Peyer's patch (tissue), 4 donors: ENCODE results near the gene LSM12.

Experiments
- CTCF ChIP-seq, 6 experiments: fragments of 450-650 bp in 4 of 6; fragments of 200-600 bp in 2 of 6; sonication (generic) in 1 of 6; IDR thresholded peaks; one replicate each; pipeline ENCODE4 v1.5.1; 2017 to 2019; ENCODE audit warnings: antibody characterized with exemption in 6 of 6, mild to moderate bottlenecking in 3 of 6, moderate library complexity in 1 of 6
- POLR2A ChIP-seq, 2 donors: fragments of 450-650 bp; IDR thresholded peaks; one replicate each; pipeline ENCODE4 v1.5.1; 2017; ENCODE audit warnings: antibody characterized with exemption in 2 of 2, mild to moderate bottlenecking in 2 of 2, moderate library complexity in 2 of 2

- TF ChIP-seq CTCF (IDR thresholded peaks at IDR 0.05), result no peak
- no peak for TF ChIP-seq POLR2A (IDR thresholded peaks at IDR 0.05)
These were observed 36.6 kb upstream of the LSM12 start for GRCh38 chr17:44102849-44103622.
